H9 (cell line): Measurements from ENCODE around the gene MCRIP1. TPM values are rescaled to one million over a fixed set of nuclear protein-coding genes. Genes with fewer than 3 reads are reported as not detected.

Experiments
- DNase-seq: peaks from one replicate; pipeline ENCODE4 v3.0.0-alpha.2; 2017
- H2AFZ ChIP-seq: one replicate; pipeline ENCODE4 v1.6.1; 2013; ENCODE audit warnings: mild to moderate bottlenecking, low read length, control low read depth, moderate library complexity
- H2AK5ac ChIP-seq: 2 replicates; pipeline ENCODE4 v1.6.1; 2013; ENCODE audit warnings: low read length, control low read depth, mixed read lengths; ENCODE audit not compliant: insufficient read length
- H2BK120ac ChIP-seq: one replicate; pipeline ENCODE4 v1.6.1; 2013; ENCODE audit warnings: low read depth, mild to moderate bottlenecking, low read length, control low read depth, inconsistent platforms; ENCODE audit not compliant: poor library complexity, severe bottlenecking
- H2BK12ac ChIP-seq: 2 replicates; pipeline ENCODE4 v1.6.1; 2013; ENCODE audit warnings: low read length, control low read depth, mixed read lengths, low read depth; ENCODE audit not compliant: insufficient read length
- H2BK15ac ChIP-seq: 2 replicates; pipeline ENCODE4 v1.6.1; 2013; ENCODE audit warnings: low read depth, low read length, control low read depth
- H2BK20ac ChIP-seq: one replicate; pipeline ENCODE4 v1.6.1; 2013; ENCODE audit warnings: low read depth, mild to moderate bottlenecking, low read length, control low read depth, inconsistent platforms; ENCODE audit not compliant: poor library complexity, severe bottlenecking
- H2BK5ac ChIP-seq: 2 replicates; pipeline ENCODE4 v1.6.1; 2013; ENCODE audit warnings: low read length, control low read depth, mixed read lengths; ENCODE audit not compliant: insufficient read length
- H3K14ac ChIP-seq: 2 replicates; pipeline ENCODE4 v1.6.1; 2013; ENCODE audit warnings: low read length, control low read depth; ENCODE audit not compliant: insufficient read depth
- H3K18ac ChIP-seq: 2 replicates; pipeline ENCODE4 v1.6.1; 2013; ENCODE audit warnings: low read depth, mild to moderate bottlenecking, mixed read lengths, low read length, control low read depth; ENCODE audit not compliant: insufficient read length
- H3K23ac ChIP-seq: 2 replicates; pipeline ENCODE4 v1.6.1; 2013; ENCODE audit warnings: low read length, control low read depth, mixed read lengths, low read depth; ENCODE audit not compliant: insufficient read length
- H3K23me2 ChIP-seq: 2 replicates; pipeline ENCODE4 v1.6.1; 2013; ENCODE audit warnings: low read depth, mild to moderate bottlenecking, mixed read lengths, low read length, control low read depth; ENCODE audit not compliant: insufficient read length, poor library complexity, severe bottlenecking
- H3K27ac ChIP-seq: 2 replicates; pipeline ENCODE4 v1.5.1; 2013; ENCODE audit warnings: low read length, control low read depth, mixed read lengths, low read depth; ENCODE audit not compliant: insufficient read length
- H3K27me3 ChIP-seq: 2 replicates; pipeline ENCODE4 v1.6.1; 2013; ENCODE audit warnings: low read length, control low read depth, inconsistent platforms; ENCODE audit not compliant: insufficient read depth
- H3K4ac ChIP-seq: 2 replicates; pipeline ENCODE4 v1.6.1; 2013; ENCODE audit warnings: low read depth, mild to moderate bottlenecking, control low read depth, inconsistent platforms, low read length, moderate library complexity
- H3K4me1 ChIP-seq: 2 replicates; pipeline ENCODE4 v1.6.1; 2013; ENCODE audit warnings: low read length, control low read depth, inconsistent platforms; ENCODE audit not compliant: insufficient read depth
- H3K4me2 ChIP-seq: 2 replicates; pipeline ENCODE4 v1.6.1; 2013; ENCODE audit warnings: low read length, control low read depth, mixed read lengths; ENCODE audit not compliant: insufficient read length, insufficient read depth
- H3K56ac ChIP-seq: 2 replicates; pipeline ENCODE4 v1.6.1; 2013; ENCODE audit warnings: low read depth, mild to moderate bottlenecking, mixed read lengths, low read length, control low read depth; ENCODE audit not compliant: insufficient read length
- H3K79me1 ChIP-seq: 2 replicates; pipeline ENCODE4 v1.6.1; 2013; ENCODE audit warnings: low read depth, mild to moderate bottlenecking, moderate library complexity, low read length, control low read depth, inconsistent platforms; ENCODE audit not compliant: insufficient read depth, poor library complexity, severe bottlenecking
- H3K79me2 ChIP-seq: 2 replicates; pipeline ENCODE4 v1.6.1; 2013; ENCODE audit warnings: low read length, control low read depth, inconsistent platforms; ENCODE audit not compliant: insufficient read depth
- H3K9ac ChIP-seq: 2 replicates; pipeline ENCODE4 v1.6.1; 2013; ENCODE audit warnings: low read length, control low read depth, mixed read lengths; ENCODE audit not compliant: insufficient read length; ENCODE audit errors: extremely low read depth
- H3K9me3 ChIP-seq: one replicate; pipeline ENCODE4 v1.6.1; 2013; ENCODE audit warnings: low read depth, low read length, inconsistent platforms; ENCODE audit not compliant: control insufficient read depth
- H3T11ph ChIP-seq: one replicate; pipeline ENCODE4 v1.6.1; 2013; ENCODE audit warnings: mild to moderate bottlenecking, low read length, control low read depth, inconsistent platforms
- H4K20me1 ChIP-seq: one replicate; pipeline ENCODE4 v1.6.1; 2013; ENCODE audit not compliant: control insufficient read depth, insufficient read length, insufficient read depth
- H4K5ac ChIP-seq: 2 replicates; pipeline ENCODE4 v1.6.1; 2013; ENCODE audit warnings: low read depth, mild to moderate bottlenecking, mixed read lengths, low read length, control low read depth; ENCODE audit not compliant: insufficient read length
- H4K8ac ChIP-seq: replicated peaks from 2 replicates; pipeline ENCODE4 v1.6.1; 2013; ENCODE audit warnings: low read length, control low read depth, mixed read lengths, low read depth; ENCODE audit not compliant: insufficient read length
- H4K91ac ChIP-seq: 2 replicates; pipeline ENCODE4 v1.6.1; 2013; ENCODE audit warnings: low read depth, mild to moderate bottlenecking, moderate library complexity, mixed read lengths, low read length, control low read depth; ENCODE audit not compliant: insufficient read length
- H3K27ac Mint-ChIP-seq, 3 experiments: 2 replicates in 2 of 3; 3 replicates in 1 of 3; pipeline ENCODE4 v1.8.0; 2020 to 2021; ENCODE audit warnings: mixed read lengths in 3 of 3, mild to moderate bottlenecking in 1 of 3, moderate library complexity in 1 of 3
- H3K27me3 Mint-ChIP-seq: 2 replicates; pipeline ENCODE4 v1.8.0; 2021; ENCODE audit warnings: low read depth, mild to moderate bottlenecking, moderate library complexity, mixed read lengths
- H3K36me3 Mint-ChIP-seq, 3 experiments: 2 replicates in 2 of 3; 3 replicates in 1 of 3; pipeline ENCODE4 v1.8.0; 2020 to 2021; ENCODE audit warnings: low read depth in 3 of 3, mixed read lengths in 3 of 3; ENCODE audit not compliant: insufficient read depth in 1 of 3
- H3K4me1 Mint-ChIP-seq, 2 experiments: 2 replicates each; pipeline ENCODE4 v1.8.0; 2020; ENCODE audit warnings: mixed read lengths in 2 of 2
- H3K4me3 Mint-ChIP-seq, 2 experiments: 2 replicates in 1 of 2; 3 replicates in 1 of 2; pipeline ENCODE4 v1.8.0; 2020 to 2021; ENCODE audit warnings: mild to moderate bottlenecking in 2 of 2, mixed read lengths in 2 of 2, moderate library complexity in 1 of 2
- H3K9me3 Mint-ChIP-seq, 2 experiments: 2 replicates in 1 of 2; 3 replicates in 1 of 2; pipeline ENCODE4 v1.8.0; 2020; ENCODE audit warnings: mild to moderate bottlenecking in 2 of 2, mixed read lengths in 2 of 2, moderate library complexity in 1 of 2
- CTCF ChIP-seq: fragments of 200-600 bp; sonication (generic); conservative IDR thresholded peaks from 3 replicates; pipeline ENCODE4 v1.8.0; 2021; ENCODE audit warnings: antibody characterized with exemption, mild to moderate bottlenecking
- WGBS: extraction: QIAGEN DNeasy Blood & Tissue Kit; methylation state at CpG from one replicate; pipeline ENCODE4 v1.1.7; 2013; ENCODE audit warnings: missing lambda C conversion rate, low lambda C conversion rate, mixed read lengths; ENCODE audit not compliant: insufficient read length; ENCODE audit errors: extremely low coverage; 5-methylcytosine and 5-hydroxymethylcytosine counted together
- total RNA-seq: library from RNA; stranded (reverse); gene quantifications from 2 replicates; pipeline ENCODE4 v1.2.1, GENCODE V29; 2021

The MCRIP1 gene
- total RNA-seq, 1 experiment from 2014 or later: 118 TPM

GRCh38 chr17:81870131-81870980 lies 37.3 kb upstream of the MCRIP1 start:
- Mint-ChIP-seq H3K4me1 (peaks cover 17 to 34% of the 10 kb centered on the region in 2 experiments), H3K36me3 (peaks cover 4 to 13% (median 6%) of the 10 kb centered on the region in 3 experiments; a peak in 6 of 7 replicates), H3K4me3 (peak overlapping the region; percentile 77 to 86), H3K27ac (peak overlapping the region; percentile 27 to 68 (median 44); a peak in 2 of 7 replicates), H3K27me3 (no peaks in the 10 kb centered on the region; the same call in 1 of the 2 replicates), H3K9me3 (no peaks in the 10 kb centered on the region)
- Histone ChIP-seq H2BK5ac (no peak overlapping the region), H3K4me1 (no peaks in the 10 kb centered on the region), H3K4ac (no peak overlapping the region), H3K4me2 (peak overlapping the region; percentile 61), H3K56ac (no peak overlapping the region), H3K27me3 (no peaks in the 10 kb centered on the region), H3T11ph (no peak overlapping the region), H2BK20ac (no peak overlapping the region), H3K18ac (no peak overlapping the region), H3K9ac (peak overlapping the region; percentile 49), H2AFZ (no peak overlapping the region), H3K9me3 (no peaks in the 10 kb centered on the region), H4K8ac (no peak overlapping the region), H2BK15ac (no peak overlapping the region), H3K14ac (no peak overlapping the region), H3K79me2 (no peaks in the 10 kb centered on the region), H3K23me2 (peaks cover 8% of the 10 kb centered on the region), H4K5ac (no peak overlapping the region), H4K91ac (no peak overlapping the region), H2AK5ac (no peak overlapping the region), H3K23ac (no peak overlapping the region), H2BK120ac (no peak overlapping the region), H2BK12ac (no peak overlapping the region), H4K20me1 (no peaks in the 10 kb centered on the region), H3K27ac (no peak overlapping the region), H3K79me1 (no peaks in the 10 kb centered on the region)
- DNase-seq: peak; percentile 62
- no CpG with 5 or more reads among the region's 65 CpGs for WGBS
- TF ChIP-seq CTCF: no peak
